GOT3 (cell line): ENCODE results near the gene OR6K3.

Source experiments
- DNase-seq: peaks from one replicate; lab custom pipeline; 2025; ENCODE audit warnings: mixed read lengths; lab: John Stamatoyannopoulos, UW

The OR6K3 gene

DNA sequence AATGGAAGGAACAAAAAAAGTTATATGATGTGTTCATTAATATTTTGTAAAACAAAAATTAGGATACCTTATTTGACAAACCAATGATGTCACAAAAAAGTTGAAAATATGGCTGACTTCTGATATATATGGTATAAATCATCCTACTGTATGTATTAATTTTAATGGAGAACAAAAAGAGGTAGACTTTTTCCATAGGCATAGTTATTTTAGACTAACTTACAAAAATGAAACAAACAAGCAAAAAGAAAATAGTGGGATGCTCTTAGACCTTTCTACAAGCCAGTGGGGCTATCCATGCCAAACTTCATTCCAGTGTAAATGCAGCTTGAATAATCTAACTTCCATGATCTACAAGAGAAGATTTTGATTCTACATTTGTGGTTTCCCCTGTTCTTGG, 33.5 kb downstream of the OR6K3 start:
- no peak for DNase-seq

- no peak for DNase-seq
Measured at GRCh38 chr1:158686111-158687009, 34.2 kb downstream of the OR6K3 start, which contains the start of gene SPTA1. TSS of gene SPTA1 (minus strand) at chr1:158686715. CDS start at chr1:158686517, 198 bp downstream.

DNA sequence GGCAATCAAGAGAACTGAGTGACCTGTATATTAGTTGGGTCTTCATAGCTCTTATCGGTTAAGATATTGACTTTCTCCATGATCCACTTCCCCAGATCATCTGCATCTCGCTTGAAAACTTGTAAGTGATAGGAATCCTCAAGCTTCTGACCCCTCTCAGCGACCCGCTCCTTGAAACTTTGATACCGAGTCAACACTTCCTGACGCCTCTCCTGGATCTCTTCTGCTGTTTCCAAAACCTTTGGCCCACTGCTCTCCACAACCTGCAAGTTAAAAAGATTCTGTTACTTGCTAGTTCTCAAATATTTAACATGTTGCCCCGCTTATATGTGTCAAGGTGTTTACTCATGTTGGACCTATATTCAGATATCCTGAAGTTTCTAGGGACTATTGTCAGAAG, 35.4 kb downstream of the OR6K3 start:
- DNase-seq, result no peak

GRCh38 chr1:158681606-158682005, 38.9 kb downstream of the OR6K3 start:
- DNase-seq, result no peak

GRCh38 chr1:158679289-158679688, 41.2 kb downstream of the OR6K3 start:
- DNase-seq, result no peak

DNA sequence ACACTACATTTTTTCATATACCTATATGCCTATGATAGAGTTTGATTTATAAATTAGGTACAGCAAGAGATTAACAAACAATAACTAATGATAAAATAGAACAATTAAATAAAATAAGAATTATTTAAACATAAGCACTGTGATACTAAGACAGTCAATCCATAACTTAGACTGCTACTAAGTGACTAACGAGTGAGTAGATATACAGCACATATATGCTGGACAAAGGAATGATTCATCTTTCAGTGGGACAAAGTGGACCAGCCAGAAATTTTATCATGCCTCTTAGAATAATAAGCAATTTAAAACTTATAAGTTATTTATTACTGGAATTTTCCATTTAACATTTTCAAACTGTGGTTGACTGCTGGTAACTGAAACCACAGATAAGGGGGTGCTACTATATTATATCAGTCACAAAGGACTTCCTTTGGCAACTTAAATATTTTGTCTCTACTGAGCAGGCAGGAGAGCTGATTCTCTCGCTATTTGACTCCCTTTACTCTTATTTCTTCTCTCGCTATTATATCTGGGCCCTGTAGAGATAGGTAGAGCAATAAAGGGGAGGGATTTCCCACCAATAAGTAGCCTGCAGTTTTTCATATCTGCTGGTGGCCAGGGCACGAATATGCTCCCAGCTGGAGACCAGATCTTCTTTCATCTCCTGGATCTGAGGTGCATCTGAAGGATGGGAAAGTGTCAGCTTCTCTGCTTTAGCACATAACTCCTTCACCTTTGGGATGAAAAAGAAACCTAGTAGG, 44.8 kb downstream of the OR6K3 start:
- no peak for DNase-seq

DNA sequence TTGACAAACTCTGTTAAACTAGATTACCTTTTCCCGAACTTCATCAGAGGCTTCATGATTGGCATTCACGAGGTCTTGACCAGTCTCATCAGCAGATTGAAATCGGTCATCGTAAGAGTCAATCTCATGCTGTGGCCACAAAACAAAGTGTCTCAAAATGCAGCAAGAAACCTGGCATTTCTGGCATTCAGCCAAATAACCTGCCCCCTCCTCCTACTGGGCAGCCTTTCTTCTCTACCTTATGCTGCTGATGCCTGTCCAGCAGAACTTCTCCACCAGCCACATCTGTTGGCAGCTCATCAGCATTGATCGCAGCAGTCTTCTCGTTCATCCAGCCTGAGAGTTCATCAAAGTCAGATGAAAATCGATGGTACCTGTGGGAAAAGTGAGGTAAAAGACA, 46.2 kb downstream of the OR6K3 start:
- no peak for DNase-seq
